HG02759 (cell line): ENCODE results near the gene SETX.

Experiments used
- ATAC-seq: cut with Tn5 transposase; IDR thresholded peaks from one replicate; pipeline ENCODE4 v1.9.1; 2021; ENCODE audit warnings: mild to moderate bottlenecking, moderate library complexity; ENCODE audit not compliant: unreplicated experiment

SETX gene

GRCh38 chr9:132224645-132225044, 130.1 kb downstream of the SETX start:
- no peak for ATAC-seq

GRCh38 chr9:132221941-132222340, 132.8 kb downstream of the SETX start:
- ATAC-seq = no peak

- no peak for ATAC-seq
Observed at GRCh38 chr9:132218208-132218607, 136.6 kb downstream of the SETX start.

GRCh38 chr9:132216861-132217619, 137.7 kb downstream of the SETX start:
- no peak for ATAC-seq

GRCh38 chr9:132214027-132214622, 140.7 kb downstream of the SETX start:
- no peak for ATAC-seq

GRCh38 chr9:132211570-132211969, 143.2 kb downstream of the SETX start:
- ATAC-seq = no peak
